Stimulated activated CD4-positive, alpha-beta T cell treated with anti-CD3 and anti-CD28 coated beads, Interleukin-4, amount 100 ng/mL, for 48 hours (primary cell): ENCODE data around the gene ARHGAP26.

ENCODE experiments used
- DNase-seq, 2 donors: peaks; one replicate each; pipeline ENCODE4 v3.0.0-alpha.2; 2020; ENCODE audit warnings: low read depth in 2 of 2

Gene ARHGAP26

DNA sequence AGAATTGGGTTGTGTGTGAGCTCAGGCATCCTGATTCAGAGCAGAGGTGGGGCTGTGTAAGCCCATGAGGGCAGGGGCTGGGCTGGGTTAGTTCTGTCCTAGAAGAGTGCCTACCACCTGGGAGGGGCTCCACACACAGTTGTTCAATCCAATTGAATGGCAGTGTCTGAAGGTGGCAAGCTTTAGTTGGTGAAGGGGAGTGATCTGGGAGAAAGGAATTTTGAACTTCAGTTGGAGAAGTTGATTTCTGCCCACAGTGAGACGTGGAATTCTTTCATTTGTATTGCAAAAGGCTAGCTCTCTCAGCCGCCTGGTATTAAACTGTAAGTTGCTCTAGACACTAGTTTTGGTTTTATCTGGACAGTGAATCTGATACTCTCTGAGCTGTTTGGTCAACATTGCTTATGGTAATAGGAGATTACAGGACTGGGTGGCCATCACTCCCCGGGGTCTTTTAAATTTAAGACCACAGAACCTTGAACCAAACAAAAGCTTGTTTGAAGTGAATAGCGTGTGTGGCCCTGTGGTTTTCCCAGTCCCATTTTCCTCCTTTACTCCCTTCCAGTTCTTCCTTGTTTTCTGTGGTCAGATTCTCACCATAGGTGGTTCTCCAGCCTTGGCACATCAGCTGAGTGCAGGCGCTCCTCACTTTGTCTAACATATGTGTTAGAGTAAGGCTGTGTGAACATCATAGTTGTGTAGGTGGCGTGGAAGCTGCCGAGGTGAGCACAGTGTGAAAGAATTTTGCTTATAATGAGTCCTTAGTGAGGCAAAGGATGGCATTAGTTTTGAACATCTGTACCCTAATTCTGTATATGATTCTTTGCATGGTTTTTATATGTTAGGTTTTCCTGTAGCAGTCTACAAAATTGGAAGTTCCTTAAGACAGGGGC is 78.0 kb downstream of the ARHGAP26 start:
- no peak for DNase-seq

DNA sequence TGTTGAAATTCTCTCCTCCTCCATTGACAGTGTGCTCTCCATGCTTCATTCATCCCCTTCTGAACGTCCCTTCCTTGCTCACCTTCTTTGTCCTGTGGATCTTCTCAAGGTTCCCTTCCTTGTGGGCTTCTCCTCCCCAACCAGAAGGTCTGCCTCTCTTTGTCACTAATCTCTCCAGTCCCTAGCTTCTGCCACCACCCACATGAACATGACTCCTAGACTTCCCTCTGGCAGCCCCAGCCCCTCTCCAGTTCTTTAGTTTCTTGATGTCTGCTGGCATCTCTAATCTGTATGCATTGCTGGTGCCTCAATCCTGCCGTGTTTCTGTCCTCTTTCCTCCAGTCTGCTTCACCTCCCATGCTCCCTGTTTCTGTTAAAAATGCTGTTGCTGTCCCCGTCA is 79.3 kb downstream of the ARHGAP26 start:
- DNase-seq = no peak

DNA sequence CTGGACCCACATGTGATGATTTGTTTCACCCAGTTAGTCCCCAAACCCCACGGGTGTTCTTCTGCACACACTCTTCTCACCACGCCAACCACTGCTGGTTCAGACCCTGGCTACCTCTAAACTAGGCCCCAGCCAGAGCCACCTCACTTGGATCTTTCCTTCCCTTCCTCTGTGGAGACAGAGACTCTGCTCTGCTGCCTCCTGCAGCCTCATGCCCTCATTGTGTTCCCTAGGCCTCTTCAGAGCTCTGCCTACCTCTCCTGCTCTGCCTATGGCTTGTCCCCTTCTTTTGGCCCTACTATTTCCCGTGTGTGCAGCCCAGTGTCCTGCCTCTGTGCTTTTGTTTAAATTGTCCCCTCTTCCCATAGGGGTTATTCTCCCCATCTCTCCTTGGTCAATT is 79.7 kb downstream of the ARHGAP26 start:
- no peak for DNase-seq

DNA sequence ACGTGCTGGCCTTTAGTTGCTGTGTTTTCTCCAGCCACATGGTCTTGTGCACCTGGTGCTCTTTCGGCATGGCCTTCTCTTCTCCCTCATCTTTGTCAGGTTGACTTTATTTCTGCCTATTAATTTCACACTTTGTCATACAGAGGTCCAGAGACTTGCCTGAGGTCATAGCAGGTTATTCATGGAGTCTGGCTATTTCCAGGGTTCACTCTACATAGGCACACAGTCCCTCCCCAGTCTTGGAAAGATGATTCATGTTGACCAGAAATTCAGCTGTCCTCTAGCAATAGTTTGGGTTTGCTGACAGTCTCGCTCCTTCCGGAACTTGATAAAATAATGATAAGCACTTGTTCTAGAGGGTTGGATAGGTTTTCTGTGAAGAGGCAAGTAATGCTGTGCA is 81.6 kb downstream of the ARHGAP26 start:
- no peak for DNase-seq

DNA sequence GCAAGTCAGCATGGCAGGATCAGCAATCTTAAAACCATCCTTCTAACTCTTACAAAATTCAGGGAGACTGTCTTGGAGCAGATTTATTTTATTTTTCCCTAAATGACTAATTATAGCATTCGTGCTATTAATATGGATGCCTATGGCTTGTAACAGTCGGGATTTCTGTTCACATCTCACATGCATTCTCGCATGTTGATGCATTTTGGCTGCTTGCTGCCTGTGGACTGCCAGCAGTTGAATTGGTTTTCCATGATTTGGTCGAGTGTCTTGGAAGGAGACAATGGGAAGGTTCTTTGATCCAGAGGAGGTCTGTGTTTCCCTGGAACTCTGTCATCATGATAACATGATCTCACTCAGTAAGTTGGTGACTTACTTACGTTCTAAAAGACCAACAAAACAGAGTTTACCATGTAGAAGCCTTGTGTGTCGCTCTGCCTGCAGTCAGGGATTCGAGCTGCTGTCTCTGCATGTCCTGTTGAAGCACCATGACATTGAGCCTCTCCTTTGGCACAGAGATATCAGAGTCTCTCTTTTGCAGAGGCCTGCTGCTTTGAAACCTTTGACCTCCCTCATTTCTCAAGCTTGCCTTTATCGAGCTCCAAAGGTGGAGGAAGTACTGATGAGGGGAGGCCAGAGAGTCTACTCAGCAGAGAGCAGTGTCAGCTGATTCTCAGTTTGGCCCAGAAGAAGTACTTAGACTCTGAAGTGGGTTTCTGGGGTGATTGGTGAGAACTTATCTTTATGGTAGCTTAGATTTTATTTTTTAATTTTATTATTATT is 82.4 kb downstream of the ARHGAP26 start:
- DNase-seq = no peak

DNA sequence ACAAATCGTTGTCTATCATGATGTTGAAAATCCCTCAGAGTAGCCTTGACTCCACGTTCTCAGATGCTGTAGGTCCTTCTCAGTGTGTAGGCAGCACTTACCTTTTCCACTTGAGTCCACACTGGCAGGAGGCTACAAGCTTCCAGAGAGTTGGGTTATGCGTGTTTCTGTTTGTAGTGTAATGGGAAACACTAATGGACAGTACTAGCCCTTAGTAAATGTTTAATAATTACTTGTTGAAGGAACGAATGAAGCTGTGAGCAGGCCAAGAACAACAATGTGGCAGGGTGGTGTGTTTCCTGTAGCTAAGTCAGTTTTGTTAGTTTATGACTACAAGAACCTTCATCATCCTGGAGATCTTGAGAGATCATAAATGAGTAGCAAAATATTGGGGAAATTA is 83.5 kb downstream of the ARHGAP26 start:
- DNase-seq = no peak

DNA sequence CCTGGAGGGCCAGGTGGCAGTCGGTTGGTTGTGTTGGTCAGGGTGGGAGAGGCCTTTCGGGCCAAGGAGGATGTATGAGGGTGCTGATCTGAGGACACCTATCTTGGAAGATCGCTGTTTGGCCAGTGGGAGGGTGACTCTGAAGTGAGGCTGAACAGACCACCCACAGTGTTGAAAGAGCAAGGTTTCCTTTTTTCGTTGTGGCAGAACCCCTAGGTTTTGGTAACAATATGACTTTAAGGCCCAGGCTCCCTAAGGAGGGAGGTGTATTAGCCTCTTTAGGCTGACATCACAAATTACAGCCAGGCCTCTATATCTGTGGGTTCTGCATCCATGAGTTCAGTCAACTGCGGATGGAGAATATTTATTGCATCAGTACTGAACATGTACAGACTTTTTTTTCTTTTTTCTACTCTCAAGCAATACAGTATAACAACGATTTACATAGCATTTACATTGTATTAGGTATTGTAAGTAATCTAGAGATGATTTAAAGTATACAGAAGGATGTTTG is 86.1 kb downstream of the ARHGAP26 start:
- DNase-seq = no peak

DNA sequence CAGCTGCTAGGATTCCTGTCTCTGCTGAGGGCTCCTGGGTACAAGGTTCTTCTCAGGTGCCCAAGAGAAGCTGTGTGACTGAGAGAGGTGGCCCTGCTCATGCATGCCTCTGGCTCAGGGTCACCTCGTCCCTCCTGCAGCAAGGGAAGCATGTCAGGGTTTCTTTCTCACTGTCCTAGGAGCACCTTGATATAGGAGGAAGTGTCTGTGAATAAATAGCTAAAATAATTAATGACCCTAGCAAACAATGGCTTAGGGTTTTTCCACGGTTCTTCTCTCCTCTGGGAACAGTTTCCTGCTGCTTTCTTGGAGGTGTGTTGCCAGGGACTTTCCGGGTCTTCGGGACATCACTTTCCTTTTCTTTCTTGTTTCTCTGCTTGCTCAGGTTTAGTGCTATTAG is 87.2 kb downstream of the ARHGAP26 start:
- DNase-seq = no peak

DNA sequence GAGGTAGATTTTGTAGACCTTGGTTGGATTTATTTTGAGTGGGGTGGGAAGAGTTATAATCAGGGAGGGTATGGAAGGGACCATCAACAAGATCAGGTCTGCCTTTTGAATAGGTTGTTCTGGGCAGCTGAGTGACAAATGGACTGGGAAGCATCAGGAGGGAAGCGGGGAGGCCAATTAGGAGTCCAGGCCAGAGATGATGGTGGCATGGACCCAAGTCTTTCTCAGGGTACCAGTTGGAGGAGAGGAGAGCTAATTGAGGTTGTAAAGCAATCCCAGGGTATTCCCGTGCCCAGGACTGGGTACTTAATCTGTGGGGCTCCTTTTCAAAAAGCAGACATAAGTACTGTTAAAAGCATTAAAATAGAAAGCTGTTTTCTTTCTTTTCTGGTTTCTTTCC is 88.9 kb downstream of the ARHGAP26 start:
- DNase-seq = no peak

DNA sequence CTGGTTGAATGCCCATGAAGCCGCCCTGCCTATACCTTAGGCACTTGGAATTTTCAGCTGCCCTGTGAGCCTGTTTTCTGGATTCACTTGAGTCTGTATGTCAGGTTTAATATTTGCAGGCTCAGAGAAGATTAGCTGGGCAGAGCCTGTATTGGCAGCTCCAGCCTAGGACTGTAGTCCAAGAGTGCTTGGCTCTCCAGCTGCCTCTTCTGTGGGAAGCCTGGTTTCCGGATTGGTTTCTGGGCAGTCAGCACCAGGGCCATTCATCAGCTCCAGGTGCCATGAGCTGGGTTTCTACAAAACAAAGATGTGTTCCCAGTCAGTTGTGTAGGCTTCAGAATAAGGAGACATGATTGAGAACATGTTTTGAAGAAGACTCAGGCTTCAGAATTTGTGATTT is 90.1 kb downstream of the ARHGAP26 start:
- no peak for DNase-seq

DNA sequence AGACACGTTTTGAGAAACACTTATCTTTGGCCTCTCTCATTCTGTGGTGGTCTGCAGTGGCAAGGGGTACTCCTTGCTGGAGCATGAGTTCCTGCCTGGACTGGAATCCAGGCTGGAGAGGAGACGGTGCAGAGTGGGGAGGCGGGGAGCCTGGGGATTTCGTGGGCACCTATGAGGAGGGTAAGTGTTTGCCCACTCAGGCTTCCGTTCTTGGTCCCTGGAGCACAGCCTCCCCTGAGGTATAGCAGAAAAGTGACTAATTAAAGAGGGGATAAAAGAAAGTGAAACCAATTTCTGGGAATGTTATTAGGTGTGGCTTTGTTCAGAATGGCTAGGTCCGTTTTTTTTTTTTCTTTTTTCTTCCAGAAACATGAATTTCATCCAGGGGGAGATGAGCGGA is 90.8 kb downstream of the ARHGAP26 start:
- no peak for DNase-seq

DNA sequence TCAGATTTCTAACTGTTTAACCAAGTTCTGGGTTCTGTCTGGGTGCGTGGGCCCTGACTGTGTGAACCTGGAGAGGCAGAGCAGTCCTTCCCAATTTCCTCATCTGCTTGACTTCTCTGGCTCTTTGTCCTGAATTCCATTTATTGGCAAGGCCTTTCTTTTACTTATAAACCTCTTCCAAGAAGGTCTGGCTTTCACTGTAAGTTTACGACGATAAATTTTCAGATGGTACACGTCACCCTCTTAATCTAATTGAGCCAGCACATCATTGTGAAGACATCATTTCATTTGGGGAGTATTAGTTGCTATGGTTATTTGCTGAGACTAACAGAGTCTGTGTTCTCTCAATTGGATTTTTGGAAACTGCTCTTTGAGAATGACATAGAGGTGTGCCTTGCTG is 92.4 kb downstream of the ARHGAP26 start:
- no peak for DNase-seq

DNA sequence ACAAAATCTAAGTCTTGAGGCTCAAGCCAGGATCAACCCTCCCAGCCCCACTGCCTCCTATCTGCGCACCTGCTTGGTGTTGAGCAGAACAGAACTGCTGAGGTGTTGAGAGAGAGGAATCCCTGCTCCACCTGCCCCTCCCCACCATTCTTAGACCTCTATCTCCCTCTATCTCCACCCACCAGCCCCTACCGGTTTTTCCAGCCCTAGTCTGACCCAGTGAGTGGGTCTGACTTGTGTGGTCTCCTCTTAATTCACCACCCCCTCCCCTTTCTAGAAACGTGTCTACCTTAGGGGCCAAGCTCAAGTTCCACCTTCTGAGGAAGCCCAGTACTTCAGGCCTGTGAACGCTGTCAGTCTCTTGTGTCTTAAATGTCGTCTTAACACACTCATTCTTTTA is 93.7 kb downstream of the ARHGAP26 start:
- DNase-seq = no peak

DNA sequence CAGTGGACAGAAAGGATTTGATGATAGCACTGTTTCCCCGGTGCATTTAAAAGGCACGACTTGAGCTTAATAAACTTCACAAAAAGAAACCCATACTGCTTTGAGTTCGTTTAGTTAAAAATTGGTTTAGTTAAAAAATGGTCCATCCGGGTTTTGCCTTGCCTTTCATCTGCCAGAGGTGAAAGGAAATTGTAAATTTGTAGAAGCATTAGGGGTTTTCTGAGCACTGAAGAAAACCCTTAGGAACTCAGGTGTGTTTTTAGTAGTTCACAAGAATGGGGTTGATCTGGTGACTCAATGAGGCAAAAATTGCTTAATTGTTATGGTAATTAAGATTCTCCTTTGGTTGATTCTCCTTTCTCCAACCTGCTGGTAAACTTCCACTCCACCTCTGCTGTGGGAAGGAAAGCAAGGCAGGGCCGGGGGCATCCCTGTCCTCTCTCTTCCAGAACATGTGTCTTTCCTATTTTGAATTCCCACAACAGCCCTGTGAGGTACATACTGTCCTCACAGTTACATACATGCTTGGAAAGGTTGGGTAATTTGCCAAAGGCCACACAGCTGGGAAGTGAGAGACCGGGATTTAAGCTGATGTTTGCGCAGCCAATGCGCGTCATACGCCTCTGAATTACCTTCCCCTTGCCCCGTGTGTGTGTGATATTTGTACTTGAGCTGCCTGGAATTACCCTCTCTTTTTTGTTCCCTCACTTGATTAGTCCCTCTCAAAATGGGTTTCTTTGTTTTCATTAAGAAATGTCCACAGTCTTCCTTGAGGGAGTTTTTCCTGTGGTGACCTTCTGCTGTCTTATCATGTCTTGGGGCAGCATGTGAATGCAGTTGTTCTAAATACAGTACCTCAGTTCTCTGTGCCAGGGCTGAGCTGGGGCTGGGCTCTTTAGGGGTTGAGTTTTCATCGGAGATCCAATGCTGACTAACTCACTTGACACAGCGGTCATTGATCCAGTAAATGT is 94.4 kb downstream of the ARHGAP26 start:
- DNase-seq = no peak

DNA sequence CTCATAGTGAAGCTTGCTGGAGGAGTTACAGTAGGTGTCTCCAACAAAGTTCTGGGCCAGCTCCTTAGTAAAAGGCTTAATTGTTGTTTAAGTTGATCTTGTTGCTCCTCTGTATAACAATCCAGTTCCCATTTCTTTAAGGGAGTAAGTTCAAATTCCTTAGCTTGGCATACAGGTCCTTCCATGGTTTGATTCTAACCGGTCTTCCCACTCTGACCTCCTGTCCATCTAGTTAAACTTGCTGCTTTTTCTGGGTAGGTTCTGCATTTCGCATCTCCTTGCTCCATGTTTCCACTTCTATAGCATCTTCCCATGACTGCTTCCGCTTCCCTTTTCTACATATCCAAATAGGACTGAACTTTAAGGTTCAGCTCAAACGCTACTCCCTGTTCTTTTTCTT is 95.5 kb downstream of the ARHGAP26 start:
- no peak for DNase-seq

DNA sequence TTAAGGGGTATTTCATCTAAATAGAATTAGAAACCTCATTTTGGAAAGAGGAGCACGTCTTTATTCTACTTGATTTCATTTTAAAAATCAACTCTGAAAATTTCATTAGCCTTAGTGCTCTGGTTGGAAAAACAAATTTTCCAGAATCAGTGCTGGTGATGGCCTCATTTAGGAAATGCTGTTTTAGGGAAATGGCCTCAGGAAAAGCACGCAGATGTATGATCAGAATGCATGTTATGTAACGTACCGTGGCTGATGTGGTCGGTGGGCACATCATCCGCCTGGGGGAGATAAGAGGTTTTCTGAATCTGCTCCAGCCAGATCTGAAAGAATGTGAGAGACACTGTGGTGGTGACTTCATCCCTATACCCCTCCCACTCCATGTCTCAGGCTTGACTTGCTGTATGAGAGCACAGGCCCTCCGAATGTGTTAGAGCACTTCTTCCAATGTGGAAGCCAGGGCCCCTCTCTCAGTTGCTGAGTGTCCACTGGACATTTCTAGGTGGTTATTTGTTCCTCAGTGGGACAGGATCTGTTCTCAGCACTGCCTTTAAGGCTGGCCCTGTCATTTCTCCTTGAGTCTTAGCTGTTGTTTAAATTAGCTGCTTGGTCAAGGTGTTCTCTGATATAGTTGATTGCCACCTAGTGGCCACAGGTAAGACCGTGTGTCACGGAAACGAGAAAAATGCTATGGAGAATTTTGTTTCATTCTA is 96.5 kb downstream of the ARHGAP26 start:
- peak in 1 of 2 donors; percentile 18 for DNase-seq

DNA sequence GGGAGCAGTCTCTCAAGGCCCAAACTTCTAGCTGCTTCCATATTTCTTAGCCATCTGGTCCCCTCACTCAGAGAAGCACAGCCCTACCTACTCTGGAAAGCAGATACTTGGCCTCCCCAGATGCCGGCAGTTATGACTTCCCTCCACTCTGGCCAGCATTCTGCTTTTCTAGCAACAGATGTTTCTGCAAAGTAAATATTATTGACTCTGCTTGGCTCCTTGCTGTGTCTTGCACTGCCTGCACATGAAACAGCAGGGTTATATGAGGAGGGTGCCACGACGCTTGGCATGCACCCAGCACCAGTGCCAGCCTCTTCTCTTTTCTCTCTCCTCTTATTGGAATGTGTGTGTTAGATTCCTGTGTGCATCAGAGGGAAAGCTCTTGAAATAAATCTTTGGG is 99.7 kb downstream of the ARHGAP26 start:
- no peak for DNase-seq

DNA sequence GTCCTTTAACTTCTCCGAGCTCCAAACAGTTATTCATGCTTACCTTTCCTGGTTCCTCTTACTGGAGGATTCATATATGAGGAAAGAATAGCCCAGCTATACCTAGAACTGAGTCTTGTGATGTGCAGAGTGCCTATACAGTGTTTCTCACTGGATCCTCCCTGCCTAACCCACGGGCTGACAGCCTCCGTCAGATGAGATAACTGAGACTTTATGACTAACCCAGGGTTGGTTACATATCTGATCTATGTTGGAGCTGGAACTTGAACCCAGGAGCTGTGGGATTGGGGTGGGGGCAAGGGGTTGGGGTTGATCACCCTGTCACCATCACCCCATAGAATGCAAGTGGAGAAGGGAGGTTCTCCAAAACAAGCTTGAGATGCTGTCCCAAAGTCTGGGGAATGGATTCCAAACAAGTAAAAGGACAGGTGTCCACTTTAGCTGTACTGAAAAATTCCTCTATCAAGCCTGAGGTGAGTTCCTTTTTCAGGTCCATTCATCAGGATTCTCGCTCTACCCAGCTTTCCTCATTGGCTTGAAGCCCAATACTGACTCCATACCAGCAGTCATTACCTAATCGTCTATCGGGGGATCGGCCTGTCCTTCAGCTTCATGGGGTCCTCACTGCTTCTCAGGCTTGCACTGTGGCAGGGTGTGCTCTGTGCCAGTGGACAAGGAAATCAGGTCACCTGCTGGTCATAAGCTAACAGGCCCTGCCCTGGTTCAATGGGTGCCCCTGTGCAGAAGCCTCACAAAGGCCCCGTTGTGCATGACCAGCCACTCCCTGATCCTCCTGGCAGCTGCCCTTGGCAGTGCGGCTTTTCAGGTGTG is 100.6 kb downstream of the ARHGAP26 start:
- DNase-seq = no peak

DNA sequence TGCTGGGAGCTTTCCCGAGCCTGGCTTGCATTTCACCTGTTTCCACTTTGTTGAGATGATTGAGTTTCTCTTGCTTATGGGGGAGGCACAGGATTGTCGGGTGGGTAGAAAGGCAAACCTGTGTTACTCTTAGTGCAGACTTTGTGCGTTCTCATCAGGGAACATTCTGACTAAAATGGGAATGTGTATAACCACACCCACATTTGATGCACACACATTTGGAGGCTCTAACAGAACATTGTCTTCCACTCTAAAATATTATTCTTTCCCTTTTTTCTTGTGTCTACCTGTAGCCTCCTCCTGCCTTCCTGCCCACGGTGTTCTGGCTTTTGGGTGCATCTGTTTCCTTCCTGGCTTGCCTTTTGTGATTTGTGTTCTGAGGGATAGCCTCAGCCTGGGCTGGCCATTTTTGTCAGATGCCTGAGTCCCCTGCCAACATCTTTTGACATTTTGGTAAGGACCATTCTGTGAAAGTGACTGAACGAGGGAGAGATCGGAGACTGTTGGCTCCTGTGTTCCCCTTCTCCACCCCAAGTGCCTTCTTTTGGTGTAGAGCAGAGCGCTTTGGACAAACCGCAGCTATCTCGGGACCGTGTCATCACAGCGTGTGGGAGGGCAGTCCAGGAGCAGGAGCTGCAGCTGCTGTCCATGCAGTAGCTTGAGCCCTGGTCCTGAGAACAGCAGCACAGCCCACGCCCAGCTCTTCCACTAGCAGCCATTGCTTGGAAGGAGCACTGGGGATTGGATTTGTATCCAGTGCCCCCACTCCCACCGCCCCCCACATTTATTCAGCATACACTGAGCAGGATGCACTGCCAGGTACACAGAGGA is 101.4 kb downstream of the ARHGAP26 start:
- no peak for DNase-seq
